ENCODE data around the gene PDLIM5.
"Not testable (repeated sequence)": the region's sequence is repeated elsewhere in the genome, so short reads cannot be mapped to it uniquely, and the experiment has no call there.

Gene PDLIM5

DNA sequence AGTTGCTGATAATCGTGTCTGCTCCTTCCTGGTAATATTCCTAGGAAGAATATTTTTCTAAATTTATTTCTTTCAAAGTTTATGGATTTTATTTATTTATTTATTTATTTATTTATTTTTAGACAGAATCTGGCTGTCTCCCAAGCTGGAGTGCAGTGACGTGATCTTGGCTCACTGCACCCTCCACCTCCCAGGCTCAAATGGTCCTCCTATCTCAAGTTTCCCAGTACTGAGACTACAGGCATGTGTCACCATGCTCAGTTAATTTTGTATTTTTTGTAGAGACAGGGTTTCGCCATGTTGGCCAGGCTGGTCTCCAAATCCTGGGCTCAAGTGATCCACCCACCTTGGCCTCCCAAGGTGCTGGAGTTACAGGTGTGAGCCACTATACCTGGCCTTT, 48.9 kb downstream of the PDLIM5 start:
- no peak for FAIRE-seq
- TF ChIP-seq TAF1 (IDR thresholded peaks at IDR 0.05; ENCODE audit: low read depth, low read length) (no peak), POLR2AphosphoS5 (IDR thresholded peaks at IDR 0.05; ENCODE audit: low read depth, low read length) (no peak), PAX5 (IDR thresholded peaks at IDR 0.05; ENCODE audit: insufficient read depth, low read length, severe bottlenecking) (no peak)
- no peak for DNase-seq (ENCODE audit: insufficient read length, low spot score)

DNA sequence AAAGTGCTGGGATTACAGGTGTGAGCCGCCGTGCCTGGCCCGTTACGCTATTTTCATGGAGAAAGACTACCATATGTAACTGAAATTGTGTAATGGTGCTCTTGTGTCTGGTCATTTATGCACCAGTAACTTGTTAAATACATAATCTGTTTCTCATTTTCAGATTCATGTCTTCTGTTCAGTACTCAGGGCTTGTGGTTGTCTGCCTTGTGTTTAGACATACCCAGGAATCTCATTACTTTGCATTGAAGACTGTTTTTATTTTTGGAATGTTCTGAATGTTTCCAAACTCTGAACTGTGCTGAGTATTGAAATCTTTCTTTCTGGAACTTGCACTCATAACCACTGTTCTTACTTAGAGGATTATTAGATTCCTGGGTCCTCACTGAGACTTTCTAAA, 52.8 kb downstream of the PDLIM5 start:
- FAIRE-seq (no peak), DNase-seq (ENCODE audit: insufficient read length, low spot score) (no peak)
- TF ChIP-seq POU2F2 (IDR thresholded peaks at IDR 0.05; ENCODE audit: low read depth, low read length) (no peak), SPI1 (IDR thresholded peaks at IDR 0.05; ENCODE audit: low read depth, low read length) (no peak), POLR2AphosphoS5 (IDR thresholded peaks at IDR 0.05; ENCODE audit: low read depth, low read length) (no peak), TAF1 (IDR thresholded peaks at IDR 0.05; ENCODE audit: low read depth, low read length) (no peak), POLR2A (IDR thresholded peaks at IDR 0.05; ENCODE audit: low read depth, low read length) (no peak), PAX5 (IDR thresholded peaks at IDR 0.05; ENCODE audit: insufficient read depth, low read length, severe bottlenecking) (no peak)

DNA sequence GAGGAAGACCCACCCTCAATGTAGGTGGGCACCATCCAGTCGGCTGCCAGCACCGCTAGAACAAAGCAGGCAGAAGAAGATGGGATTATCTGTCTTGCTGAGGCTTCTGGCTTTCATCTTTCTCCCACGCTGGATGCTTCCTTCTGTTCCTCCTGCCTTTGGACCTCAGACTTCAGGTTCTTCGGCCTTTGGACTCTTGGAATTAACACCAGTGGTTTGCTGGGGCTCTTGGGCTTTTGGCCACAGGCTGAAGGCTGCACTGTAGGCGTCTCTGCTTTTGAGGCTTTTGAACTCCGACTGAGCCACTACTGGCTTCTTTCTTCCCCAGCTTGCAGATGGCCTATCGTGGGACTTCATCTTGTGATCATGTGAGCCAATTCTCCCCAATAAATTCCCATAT, 55.1 kb downstream of the PDLIM5 start:
- TF ChIP-seq TAF1 (IDR thresholded peaks at IDR 0.05; ENCODE audit: low read depth, low read length) (no peak), POLR2AphosphoS5 (IDR thresholded peaks at IDR 0.05; ENCODE audit: low read depth, low read length) (no peak), POU2F2 (IDR thresholded peaks at IDR 0.05; ENCODE audit: low read depth, low read length) (no peak), POLR2A (IDR thresholded peaks at IDR 0.05; ENCODE audit: low read depth, low read length) (no peak), SPI1 (IDR thresholded peaks at IDR 0.05; ENCODE audit: low read depth, low read length) (no peak), PAX5 (IDR thresholded peaks at IDR 0.05; ENCODE audit: insufficient read depth, low read length, severe bottlenecking) (no peak)
- FAIRE-seq (no peak), DNase-seq (ENCODE audit: insufficient read length, low spot score) (no peak)

DNA sequence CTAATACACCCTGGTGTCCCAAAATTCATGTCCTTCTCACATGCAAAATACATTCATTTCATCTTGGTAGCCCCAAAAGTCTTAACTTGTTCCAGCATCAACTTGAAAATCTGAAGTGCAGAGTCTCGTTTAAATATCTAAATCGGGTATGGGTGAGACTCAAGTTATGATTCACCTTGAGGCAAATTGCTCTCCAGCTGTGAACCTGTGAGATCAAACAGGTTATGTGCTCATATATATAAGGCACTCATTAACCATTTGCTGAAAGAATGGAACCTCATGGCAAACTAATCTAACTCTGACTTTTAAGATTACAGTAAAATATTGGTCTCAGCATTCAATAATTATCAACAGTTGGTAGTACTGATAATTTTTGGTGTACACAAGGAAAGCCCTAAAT, 55.5 kb downstream of the PDLIM5 start:
- FAIRE-seq = no peak
- TF ChIP-seq POU2F2 (IDR thresholded peaks at IDR 0.05; ENCODE audit: low read depth, low read length) = no peak
- TF ChIP-seq POLR2A (IDR thresholded peaks at IDR 0.05; ENCODE audit: low read depth, low read length) = no peak
- no peak for TF ChIP-seq PAX5 (IDR thresholded peaks at IDR 0.05; ENCODE audit: insufficient read depth, low read length, severe bottlenecking)
- no peak for TF ChIP-seq TAF1 (IDR thresholded peaks at IDR 0.05; ENCODE audit: low read depth, low read length)
- no peak for TF ChIP-seq POLR2AphosphoS5 (IDR thresholded peaks at IDR 0.05; ENCODE audit: low read depth, low read length)
- DNase-seq (ENCODE audit: insufficient read length, low spot score) = no peak

DNA sequence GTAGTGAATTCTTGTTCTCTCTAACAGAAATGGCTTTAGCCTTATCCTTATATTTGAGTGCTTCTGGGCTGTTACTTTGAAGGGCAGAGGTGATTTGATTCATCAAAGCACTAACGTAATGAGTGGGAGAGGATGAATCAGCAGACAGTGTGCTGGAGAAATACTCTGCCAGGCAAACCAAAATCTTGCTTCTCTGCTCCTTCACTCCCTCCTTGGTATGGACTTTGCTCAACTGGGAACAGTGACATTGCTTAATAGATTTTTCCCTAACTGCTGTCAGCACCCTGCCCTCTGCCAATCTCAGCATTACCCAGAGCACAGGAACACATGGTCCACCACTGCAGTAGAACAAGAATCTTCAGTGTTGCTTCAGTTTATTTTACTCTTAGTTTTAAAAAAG, 56.0 kb downstream of the PDLIM5 start:
- DNase-seq (ENCODE audit: insufficient read length, low spot score) (no peak), FAIRE-seq (no peak)
- TF ChIP-seq TAF1 (IDR thresholded peaks at IDR 0.05; ENCODE audit: low read depth, low read length) (no peak), POLR2A (IDR thresholded peaks at IDR 0.05; ENCODE audit: low read depth, low read length) (no peak), SPI1 (IDR thresholded peaks at IDR 0.05; ENCODE audit: low read depth, low read length) (no peak), POLR2AphosphoS5 (IDR thresholded peaks at IDR 0.05; ENCODE audit: low read depth, low read length) (no peak), POU2F2 (IDR thresholded peaks at IDR 0.05; ENCODE audit: low read depth, low read length) (no peak)

DNA sequence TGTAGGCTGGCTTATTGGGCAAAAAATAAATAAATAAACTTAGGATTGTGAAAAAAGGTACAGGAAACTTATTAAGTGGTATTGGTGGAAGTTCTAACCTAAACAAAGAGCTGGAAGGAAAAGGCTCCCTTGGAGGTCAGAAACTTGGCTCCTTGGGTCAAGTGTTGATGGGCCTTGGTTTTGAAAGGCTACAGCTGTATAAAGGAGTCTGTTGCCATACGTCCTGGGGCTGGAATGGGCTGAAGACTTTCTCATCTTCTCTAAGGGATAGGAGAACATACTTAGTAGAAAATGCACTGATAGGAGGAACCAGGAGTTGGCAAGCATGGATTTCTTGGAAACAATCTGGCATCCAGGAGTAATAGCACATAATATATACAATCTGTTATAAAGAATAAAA, 56.6 kb downstream of the PDLIM5 start:
- FAIRE-seq (no peak), DNase-seq (ENCODE audit: insufficient read length, low spot score) (no peak)
- TF ChIP-seq SPI1 (IDR thresholded peaks at IDR 0.05; ENCODE audit: low read depth, low read length) (no peak), POU2F2 (IDR thresholded peaks at IDR 0.05; ENCODE audit: low read depth, low read length) (no peak), POLR2A (IDR thresholded peaks at IDR 0.05; ENCODE audit: low read depth, low read length) (no peak), TAF1 (IDR thresholded peaks at IDR 0.05; ENCODE audit: low read depth, low read length) (no peak), PAX5 (IDR thresholded peaks at IDR 0.05; ENCODE audit: insufficient read depth, low read length, severe bottlenecking) (no peak), POLR2AphosphoS5 (IDR thresholded peaks at IDR 0.05; ENCODE audit: low read depth, low read length) (no peak)

DNA sequence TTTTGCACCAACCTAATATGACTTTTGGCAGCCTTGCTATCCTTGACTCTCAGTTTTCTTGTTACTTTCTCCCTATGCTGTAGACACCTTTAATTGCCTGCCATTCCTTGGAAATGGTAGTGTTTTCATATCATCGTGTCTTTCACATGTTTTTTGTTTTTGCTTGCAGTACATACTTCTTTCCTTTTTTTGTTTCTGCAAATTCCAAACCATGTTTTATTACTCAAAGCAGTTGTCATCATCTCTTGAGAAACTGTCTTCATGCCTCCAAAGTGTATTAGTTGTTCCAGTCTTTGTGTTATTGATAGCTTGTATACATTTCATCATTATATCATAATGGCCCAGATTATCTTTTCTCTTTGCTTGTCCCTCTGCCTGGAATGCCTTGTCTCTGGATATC, 57.1 kb downstream of the PDLIM5 start:
- FAIRE-seq (no peak), DNase-seq (ENCODE audit: insufficient read length, low spot score) (no peak)

DNA sequence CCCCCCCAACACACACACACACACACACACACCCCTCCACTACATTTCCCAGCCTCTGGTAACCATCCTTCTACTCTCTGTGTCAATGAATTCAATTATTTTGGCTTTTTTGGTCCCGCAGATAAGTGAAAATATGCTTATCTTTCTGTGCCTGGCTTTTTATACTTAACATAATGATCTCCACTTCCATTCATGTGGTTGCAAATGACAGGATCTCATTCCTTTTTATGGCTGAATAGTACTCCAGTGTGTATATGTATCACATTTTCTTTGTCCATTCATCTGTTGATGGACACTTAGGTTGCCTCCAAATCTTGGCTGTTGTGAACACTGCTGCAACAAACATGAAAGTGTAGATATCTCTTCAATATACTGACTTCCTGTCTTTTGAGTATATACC, 59.8 kb downstream of the PDLIM5 start:
- FAIRE-seq (no peak), DNase-seq (ENCODE audit: insufficient read length, low spot score) (no peak)
- TF ChIP-seq SPI1 (IDR thresholded peaks at IDR 0.05; ENCODE audit: low read depth, low read length) = no peak

More for the DNA sequence above, 57.1 kb downstream of the PDLIM5 start:
- TF ChIP-seq TAF1 (IDR thresholded peaks at IDR 0.05; ENCODE audit: low read depth, low read length) (no peak), SPI1 (IDR thresholded peaks at IDR 0.05; ENCODE audit: low read depth, low read length) (no peak), POLR2AphosphoS5 (IDR thresholded peaks at IDR 0.05; ENCODE audit: low read depth, low read length) (no peak), POU2F2 (IDR thresholded peaks at IDR 0.05; ENCODE audit: low read depth, low read length) (no peak), PAX5 (IDR thresholded peaks at IDR 0.05; ENCODE audit: insufficient read depth, low read length, severe bottlenecking) (no peak), POLR2A (IDR thresholded peaks at IDR 0.05; ENCODE audit: low read depth, low read length) (no peak)

DNA sequence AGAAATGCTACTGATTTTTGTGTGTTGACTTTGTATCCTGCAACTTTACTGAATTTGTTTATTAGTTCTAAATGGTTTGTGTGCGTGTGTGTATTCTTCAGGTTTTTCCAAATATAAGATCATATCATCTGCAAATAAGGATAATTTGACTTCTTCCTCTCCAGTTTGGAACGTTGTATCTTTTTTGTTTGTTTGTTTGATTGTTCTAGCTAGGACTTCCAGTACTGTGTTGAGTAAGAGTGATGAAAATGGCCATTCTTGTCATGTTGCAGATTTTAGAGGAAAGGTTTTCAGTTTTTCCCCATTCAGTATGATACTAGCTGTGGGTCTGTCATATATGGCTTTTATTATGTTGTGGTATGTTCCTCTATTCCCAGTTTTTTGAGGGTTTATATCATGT, 61.8 kb downstream of the PDLIM5 start:
- DNase-seq (ENCODE audit: insufficient read length, low spot score); FAIRE-seq: not testable (repeated sequence)

DNA sequence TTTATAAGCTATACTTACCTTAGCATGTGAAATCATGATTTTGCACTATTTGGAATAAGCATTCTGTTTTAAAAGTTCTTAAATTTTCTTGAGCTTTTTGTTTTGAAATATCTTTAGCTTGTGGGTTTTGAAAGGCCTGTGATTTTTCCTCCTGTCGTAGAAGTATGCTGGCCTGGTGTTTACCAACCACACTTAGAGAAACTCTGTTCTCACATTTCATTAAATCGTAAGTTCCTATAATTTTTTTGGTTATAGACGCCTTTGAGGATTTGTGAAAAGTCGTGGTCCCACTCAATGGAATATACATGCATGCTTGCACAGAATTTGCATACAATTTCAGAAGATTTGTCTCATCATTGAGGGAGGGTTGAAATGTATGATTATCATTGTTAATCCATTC, 63.6 kb downstream of the PDLIM5 start:
- no peak for TF ChIP-seq POLR2A (IDR thresholded peaks at IDR 0.05; ENCODE audit: low read depth, low read length)
- TF ChIP-seq POU2F2 (IDR thresholded peaks at IDR 0.05; ENCODE audit: low read depth, low read length) = no peak
- no peak for TF ChIP-seq PAX5 (IDR thresholded peaks at IDR 0.05; ENCODE audit: insufficient read depth, low read length, severe bottlenecking)
- no peak for TF ChIP-seq TAF1 (IDR thresholded peaks at IDR 0.05; ENCODE audit: low read depth, low read length)
- no peak for TF ChIP-seq POLR2AphosphoS5 (IDR thresholded peaks at IDR 0.05; ENCODE audit: low read depth, low read length)
- TF ChIP-seq SPI1 (IDR thresholded peaks at IDR 0.05; ENCODE audit: low read depth, low read length) = no peak
- no peak for FAIRE-seq
- no peak for DNase-seq (ENCODE audit: insufficient read length, low spot score)

DNA sequence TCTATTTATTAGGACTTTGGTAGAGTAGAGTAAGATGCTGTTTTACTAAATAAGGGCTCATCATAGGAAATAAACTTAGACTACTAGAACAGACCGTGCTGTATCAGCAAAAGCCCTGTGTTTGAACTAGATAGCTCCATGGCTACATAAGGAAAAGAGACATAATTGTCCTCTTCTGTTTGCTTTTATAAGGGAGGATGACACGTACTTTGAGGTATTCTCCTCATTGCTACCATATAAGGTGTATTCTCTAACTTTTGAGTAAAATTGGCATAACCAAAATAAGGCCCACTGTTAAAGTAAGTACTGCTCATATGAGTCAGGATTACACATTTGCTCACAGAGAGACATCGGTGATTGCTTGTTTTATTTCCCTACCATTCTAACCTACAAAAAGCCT, 64.3 kb downstream of the PDLIM5 start:
- DNase-seq (ENCODE audit: insufficient read length, low spot score) (no peak), FAIRE-seq (peak; percentile 35)
- TF ChIP-seq POLR2A (IDR thresholded peaks at IDR 0.05; ENCODE audit: low read depth, low read length) (no peak), SPI1 (IDR thresholded peaks at IDR 0.05; ENCODE audit: low read depth, low read length) (no peak), POU2F2 (IDR thresholded peaks at IDR 0.05; ENCODE audit: low read depth, low read length) (no peak), PAX5 (IDR thresholded peaks at IDR 0.05; ENCODE audit: insufficient read depth, low read length, severe bottlenecking) (no peak), POLR2AphosphoS5 (IDR thresholded peaks at IDR 0.05; ENCODE audit: low read depth, low read length) (no peak), TAF1 (IDR thresholded peaks at IDR 0.05; ENCODE audit: low read depth, low read length) (no peak)

All from GM12891 (cell line).